ENCODE results near the gene MRPS27. TPM values are rescaled to one million over a fixed set of nuclear protein-coding genes. Genes with fewer than 3 reads are reported as not detected.

Gene MRPS27
- total and polyA plus RNA-seq, 8 donors = 14.8 to 43.3 (median 23.1) TPM

- no peak for TF ChIP-seq POLR2AphosphoS5 (IDR thresholded peaks at IDR 0.05)
- TF ChIP-seq, protein P1, sequence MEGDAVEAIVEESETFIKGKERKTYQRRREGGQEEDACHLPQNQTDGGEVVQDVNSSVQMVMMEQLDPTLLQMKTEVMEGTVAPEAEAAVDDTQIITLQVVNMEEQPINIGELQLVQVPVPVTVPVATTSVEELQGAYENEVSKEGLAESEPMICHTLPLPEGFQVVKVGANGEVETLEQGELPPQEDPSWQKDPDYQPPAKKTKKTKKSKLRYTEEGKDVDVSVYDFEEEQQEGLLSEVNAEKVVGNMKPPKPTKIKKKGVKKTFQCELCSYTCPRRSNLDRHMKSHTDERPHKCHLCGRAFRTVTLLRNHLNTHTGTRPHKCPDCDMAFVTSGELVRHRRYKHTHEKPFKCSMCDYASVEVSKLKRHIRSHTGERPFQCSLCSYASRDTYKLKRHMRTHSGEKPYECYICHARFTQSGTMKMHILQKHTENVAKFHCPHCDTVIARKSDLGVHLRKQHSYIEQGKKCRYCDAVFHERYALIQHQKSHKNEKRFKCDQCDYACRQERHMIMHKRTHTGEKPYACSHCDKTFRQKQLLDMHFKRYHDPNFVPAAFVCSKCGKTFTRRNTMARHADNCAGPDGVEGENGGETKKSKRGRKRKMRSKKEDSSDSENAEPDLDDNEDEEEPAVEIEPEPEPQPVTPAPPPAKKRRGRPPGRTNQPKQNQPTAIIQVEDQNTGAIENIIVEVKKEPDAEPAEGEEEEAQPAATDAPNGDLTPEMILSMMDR (IDR thresholded peaks at IDR 0.05) = peak in 1 of 7 experiments; percentile 30
- 67 to 74% (median 72%) methylated on average over 3 of the region's 3 CpGs for WGBS, 5 donors
- DNase-seq = peak; percentile 71 to 82
- Histone ChIP-seq H3K27ac (no peak overlapping the region), H3K4me3 (no peak overlapping the region), H3K36me3 (peaks cover 10 to 54% (median 48%) of the 10 kb centered on the region in 4 donors), H3K9me3 (no peaks in the 10 kb centered on the region), H3K4me1 (peaks cover 0 to 37% (median 23%) of the 10 kb centered on the region in 4 donors), H3K27me3 (no peaks in the 10 kb centered on the region)
- intact Hi-C loops (cut with DNase I; ENCODE audit: low total_unique reads) = no loop called here
Observed at GRCh38 chr5:72314571-72315172, 5.4 kb downstream of the MRPS27 start.

GRCh38 chr5:72313141-72313540 is 6.9 kb downstream of the MRPS27 start:
- Histone ChIP-seq H3K9me3 (no peaks in the 10 kb centered on the region), H3K27ac (no peak overlapping the region), H3K4me1 (peaks cover 0 to 31% (median 14%) of the 10 kb centered on the region in 4 donors), H3K27me3 (no peaks in the 10 kb centered on the region), H3K36me3 (peaks cover 13 to 57% (median 54%) of the 10 kb centered on the region in 4 donors), H3K4me3 (no peak overlapping the region)
- intact Hi-C loops (cut with DNase I; ENCODE audit: low total_unique reads) = no loop called here
- TF ChIP-seq EP300 (IDR thresholded peaks at IDR 0.05) (no peak), POLR2A (IDR thresholded peaks at IDR 0.05) (no peak), POLR2AphosphoS5 (IDR thresholded peaks at IDR 0.05) (no peak)
- TF ChIP-seq, protein P1 (IDR thresholded peaks at IDR 0.05) = no peak
- 83 to 92% (median 92%) methylated on average over 1 of the region's 1 CpG for WGBS, 5 donors
- DNase-seq = no peak

DNA sequence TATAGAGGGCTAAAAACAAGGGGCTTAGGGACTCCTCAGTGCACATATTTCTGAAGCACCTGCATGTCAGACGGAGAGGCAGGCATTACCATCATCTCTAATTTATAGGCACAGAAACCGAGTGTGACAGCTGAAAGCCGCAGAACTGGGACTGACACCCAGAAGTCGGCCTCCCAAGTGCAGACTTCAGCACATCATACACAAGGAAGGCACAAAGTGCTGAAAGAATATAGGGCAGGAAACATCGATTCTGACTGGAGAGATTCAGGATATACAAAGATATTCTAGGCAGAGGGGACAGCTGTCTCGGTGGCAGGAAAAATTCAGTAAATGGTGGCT is 11.2 kb downstream of the MRPS27 start:
- intact Hi-C loops (cut with DNase I; ENCODE audit: low total_unique reads) = loop anchor here (10.0 kb wide), 1 partner anchor 164 kb away; no protein-coding TSS in a partner anchor
- 60 to 78% (median 74%) methylated on average over 6 of the region's 6 CpGs for WGBS, 5 donors
- Histone ChIP-seq H3K9me3 (no peaks in the 10 kb centered on the region), H3K36me3 (peaks cover 13 to 45% (median 42%) of the 10 kb centered on the region in 4 donors), H3K27me3 (no peaks in the 10 kb centered on the region), H3K27ac (peak overlapping the region in 4 of 5 donors; percentile 92 to 97 (median 94)), H3K4me3 (peak overlapping the region in 1 of 4 donors; percentile 63), H3K4me1 (peaks cover 7 to 38% (median 19%) of the 10 kb centered on the region in 4 donors)
- DNase-seq = no peak
- no peak for TF ChIP-seq EP300 (IDR thresholded peaks at IDR 0.05)
- TF ChIP-seq POLR2A (IDR thresholded peaks at IDR 0.05) = no peak
- TF ChIP-seq, protein P1 (IDR thresholded peaks at IDR 0.05) = no peak
- no peak for TF ChIP-seq POLR2AphosphoS5 (IDR thresholded peaks at IDR 0.05)

- peaks cover 7 to 38% (median 19%) of the 10 kb centered on the region in 4 donors for H3K4me1 ChIP-seq
- H3K4me3 ChIP-seq = peak overlapping the region; percentile 58 to 63 (median 60)
- peak overlapping the region; percentile 92 to 97 (median 95) for H3K27ac ChIP-seq
- H3K27me3 ChIP-seq = no peaks in the 10 kb centered on the region
- WGBS, 5 donors = 1 to 2% (median 1%) methylated on average over 45 to 76 of the region's 76 CpGs
- TF ChIP-seq POLR2A (IDR thresholded peaks at IDR 0.05) (peak in 2 of 4 donors; percentile 78 to 94), EP300 (IDR thresholded peaks at IDR 0.05) (no peak), POLR2AphosphoS5 (IDR thresholded peaks at IDR 0.05) (peak; percentile 97 to 98 (median 97))
- TF ChIP-seq, protein P1 (IDR thresholded peaks at IDR 0.05) = peak in 5 of 7 experiments; percentile 75 to 88 (median 84)
- peak; percentile 98 to 99 for DNase-seq
- intact Hi-C loops (cut with DNase I; ENCODE audit: low total_unique reads) = loop anchor here (10.0 kb wide), 1 partner anchor 163 kb away; no protein-coding TSS in a partner anchor
- peaks cover 13 to 41% (median 38%) of the 10 kb centered on the region in 4 donors for H3K36me3 ChIP-seq
- H3K9me3 ChIP-seq = no peaks in the 10 kb centered on the region
Observed at GRCh38 chr5:72307968-72308852, 11.8 kb downstream of the MRPS27 start.

Data from stomach (tissue), 9 donors.